Suprapubic skin (tissue), 3 donors: ENCODE results near the gene FBN1.

ENCODE experiments used
- CTCF ChIP-seq, 2 donors: fragments of 200-600 bp in 1 of 2; fragments of 450-650 bp in 1 of 2; sonication (generic) in 1 of 2; IDR thresholded peaks; one replicate each; pipeline ENCODE4 v1.5.1; 2016 to 2019; ENCODE audit warnings: antibody characterized with exemption in 2 of 2, mild to moderate bottlenecking in 1 of 2, moderate library complexity in 1 of 2
- POLR2AphosphoS5 ChIP-seq, 3 donors: sonication (generic); formaldehyde crosslinking; IDR thresholded peaks; one replicate each; pipeline ENCODE4 v1.6.1; 2017; ENCODE audit warnings: antibody characterized with exemption in 3 of 3

GRCh38 chr15:48522911-48523310 lies 122.6 kb downstream of the FBN1 start:
- TF ChIP-seq POLR2AphosphoS5 (IDR thresholded peaks at IDR 0.05) (no peak), CTCF (IDR thresholded peaks at IDR 0.05) (no peak)
